Vagina (tissue), 2 donors: ENCODE measurements around the gene ABCB8.

Experiments used
- CTCF ChIP-seq, 3 experiments: fragments of 450-650 bp in 2 of 3; fragments of 200-600 bp in 1 of 3; sonication (generic) in 1 of 3; IDR thresholded peaks; one replicate each; pipeline ENCODE4 v1.5.1; 2017 to 2019; ENCODE audit warnings: antibody characterized with exemption in 3 of 3, mild to moderate bottlenecking in 2 of 3, moderate library complexity in 2 of 3
- POLR2A ChIP-seq, 2 donors: fragments of 450-650 bp; IDR thresholded peaks; one replicate each; pipeline ENCODE4 v1.6.1; 2017; ENCODE audit warnings: antibody characterized with exemption in 2 of 2, mild to moderate bottlenecking in 2 of 2, moderate library complexity in 2 of 2
- POLR2AphosphoS5 ChIP-seq, 2 donors: sonication (generic); formaldehyde crosslinking; IDR thresholded peaks; one replicate each; pipeline ENCODE4 v1.9.0; 2017; ENCODE audit warnings: antibody characterized with exemption in 2 of 2, mild to moderate bottlenecking in 2 of 2, low read depth in 1 of 2; ENCODE audit not compliant: insufficient read depth in 1 of 2

GRCh38 chr7:151094675-151095074 lies 66.4 kb downstream of the ABCB8 start:
- no peak for TF ChIP-seq CTCF (IDR thresholded peaks at IDR 0.05)
- TF ChIP-seq POLR2A (IDR thresholded peaks at IDR 0.05), result no peak
- no peak for TF ChIP-seq POLR2AphosphoS5 (IDR thresholded peaks at IDR 0.05; ENCODE audit: insufficient read depth in 1 of 2, low read depth in 1 of 2)
